Ovary (tissue), 3 donors: ENCODE data around the gene KIAA0586.

Source experiments
- CTCF ChIP-seq, 3 donors: fragments of 450-650 bp in 2 of 3; fragments of 200-600 bp in 1 of 3; IDR thresholded peaks; one replicate each; pipeline versions ENCODE4 v1.5.1 to v1.8.0; 2016 to 2022; ENCODE audit warnings: antibody characterized with exemption in 3 of 3, mild to moderate bottlenecking in 1 of 3
- POLR2A ChIP-seq: fragments of 450-650 bp; IDR thresholded peaks from one replicate; pipeline ENCODE4 v1.6.1; 2017; ENCODE audit warnings: antibody characterized with exemption, mild to moderate bottlenecking, moderate library complexity
- donor health status: DM: no; HTN: no; CAD: no.

- TF ChIP-seq CTCF (IDR thresholded peaks at IDR 0.05) (no peak), POLR2A (no peak)
These were observed 105.9 kb downstream of the KIAA0586 start for GRCh38 chr14:58533446-58533845.
